Stomach smooth muscle (tissue), 2 donors: ENCODE measurements around the gene ZFAND3.
"Not testable (repeated sequence)": the region's sequence is repeated elsewhere in the genome, so short reads cannot be mapped to it uniquely, and the experiment has no call there.

ENCODE experiments used
- H3K27ac ChIP-seq: one replicate; pipeline ENCODE4 v1.7.0; 2013; ENCODE audit warnings: mild to moderate bottlenecking, low read length, inconsistent platforms
- H3K27me3 ChIP-seq, 2 donors: one replicate each; pipeline ENCODE4 v1.7.0; 2013; ENCODE audit warnings: low read length in 2 of 2; ENCODE audit not compliant: insufficient read depth in 2 of 2, control insufficient read depth in 1 of 2
- H3K36me3 ChIP-seq, 2 donors: one replicate each; pipeline ENCODE4 v1.7.0; 2013; ENCODE audit warnings: low read length in 2 of 2; ENCODE audit not compliant: control insufficient read depth in 2 of 2, insufficient read depth in 2 of 2
- H3K4me1 ChIP-seq: one replicate; pipeline ENCODE4 v1.7.0; 2013; ENCODE audit warnings: low read length; ENCODE audit not compliant: control insufficient read depth, insufficient read depth
- H3K4me3 ChIP-seq, 2 donors: one replicate each; pipeline ENCODE4 v1.7.0; 2013; ENCODE audit warnings: low read length in 2 of 2
- H3K9ac ChIP-seq, 2 donors: one replicate each; pipeline ENCODE4 v1.7.0; 2013; ENCODE audit warnings: low read length in 2 of 2, mild to moderate bottlenecking in 1 of 2
- H3K9me3 ChIP-seq, 2 donors: one replicate each; pipeline ENCODE4 v1.7.0; 2013; ENCODE audit warnings: low read length in 2 of 2; ENCODE audit not compliant: control insufficient read depth in 2 of 2
- donor health status: healthy.
- donor health status: Pancreatic carcinoma.

Gene ZFAND3

GRCh38 chr6:37878150-37878710 is 58.7 kb downstream of the ZFAND3 start:
- H3K9me3 ChIP-seq, result no peaks in the 10 kb centered on the region
- H3K4me3 ChIP-seq, result no peak overlapping the region
- H3K36me3 ChIP-seq, result no peaks in the 10 kb centered on the region
- no peak overlapping the region for H3K9ac ChIP-seq
- H3K27me3 ChIP-seq, result no peaks in the 10 kb centered on the region
- H3K27ac ChIP-seq, result no peak overlapping the region
- H3K4me1 ChIP-seq, result peaks cover 23% of the 10 kb centered on the region

GRCh38 chr6:37880602-37881001 is 61.1 kb downstream of the ZFAND3 start:
- not testable (repeated sequence) for H3K9ac ChIP-seq, H3K9me3 ChIP-seq, H3K4me3 ChIP-seq, H3K27me3 ChIP-seq, H3K27ac ChIP-seq, H3K36me3 ChIP-seq
- peaks cover 26% of the 10 kb centered on the region for H3K4me1 ChIP-seq

- Histone ChIP-seq H3K36me3 (no peaks in the 10 kb centered on the region), H3K27ac (no peak overlapping the region), H3K4me1 (peaks cover 26% of the 10 kb centered on the region), H3K4me3 (no peak overlapping the region), H3K9ac (no peak overlapping the region), H3K27me3 (no peaks in the 10 kb centered on the region), H3K9me3 (no peaks in the 10 kb centered on the region)
Measured at GRCh38 chr6:37882292-37882691, 62.8 kb downstream of the ZFAND3 start.

GRCh38 chr6:37882724-37883413 is 63.3 kb downstream of the ZFAND3 start:
- H3K4me1 ChIP-seq, result peaks cover 21% of the 10 kb centered on the region

GRCh38 chr6:37884548-37884947 is 65.0 kb downstream of the ZFAND3 start:
- no peaks in the 10 kb centered on the region for H3K9me3 ChIP-seq
- no peaks in the 10 kb centered on the region for H3K36me3 ChIP-seq
- no peak overlapping the region for H3K4me3 ChIP-seq
- H3K9ac ChIP-seq, result no peak overlapping the region
- no peak overlapping the region for H3K27ac ChIP-seq
- no peaks in the 10 kb centered on the region for H3K27me3 ChIP-seq
- H3K4me1 ChIP-seq, result peaks cover 11% of the 10 kb centered on the region

More at GRCh38 chr6:37882724-37883413, 63.3 kb downstream of the ZFAND3 start:
- Histone ChIP-seq H3K27me3 (no peaks in the 10 kb centered on the region), H3K9ac (no peak overlapping the region), H3K4me3 (no peak overlapping the region), H3K27ac (no peak overlapping the region), H3K9me3 (no peaks in the 10 kb centered on the region), H3K36me3 (no peaks in the 10 kb centered on the region)

- H3K4me3 ChIP-seq, result no peak overlapping the region
- H3K9ac ChIP-seq, result no peak overlapping the region
- no peaks in the 10 kb centered on the region for H3K27me3 ChIP-seq
- peaks cover 3% of the 10 kb centered on the region for H3K4me1 ChIP-seq
- H3K36me3 ChIP-seq, result no peaks in the 10 kb centered on the region
- H3K27ac ChIP-seq, result no peak overlapping the region
- H3K9me3 ChIP-seq, result no peaks in the 10 kb centered on the region
Measured at GRCh38 chr6:37889051-37889450, 69.5 kb downstream of the ZFAND3 start.

GRCh38 chr6:37889486-37889885 is 70.0 kb downstream of the ZFAND3 start:
- Histone ChIP-seq H3K27ac (no peak overlapping the region), H3K27me3 (no peaks in the 10 kb centered on the region)

GRCh38 chr6:37891072-37891471 is 71.5 kb downstream of the ZFAND3 start:
- Histone ChIP-seq H3K36me3 (no peaks in the 10 kb centered on the region), H3K9ac (no peak overlapping the region), H3K9me3 (no peaks in the 10 kb centered on the region), H3K4me3 (no peak overlapping the region), H3K27me3 (no peaks in the 10 kb centered on the region), H3K4me1 (no peaks in the 10 kb centered on the region), H3K27ac (no peak overlapping the region)

More at GRCh38 chr6:37889486-37889885, 70.0 kb downstream of the ZFAND3 start:
- Histone ChIP-seq H3K36me3 (no peaks in the 10 kb centered on the region), H3K4me1 (peaks cover 3% of the 10 kb centered on the region), H3K9me3 (no peaks in the 10 kb centered on the region), H3K9ac (no peak overlapping the region), H3K4me3 (no peak overlapping the region)

- H3K27me3 ChIP-seq, result no peaks in the 10 kb centered on the region
- no peak overlapping the region for H3K27ac ChIP-seq
- H3K9me3 ChIP-seq, result no peaks in the 10 kb centered on the region
- no peak overlapping the region for H3K4me3 ChIP-seq
- H3K36me3 ChIP-seq, result no peaks in the 10 kb centered on the region
- no peaks in the 10 kb centered on the region for H3K4me1 ChIP-seq
- no peak overlapping the region for H3K9ac ChIP-seq
Measured at GRCh38 chr6:37893257-37893656, 73.7 kb downstream of the ZFAND3 start.

GRCh38 chr6:37893734-37894133 is 74.2 kb downstream of the ZFAND3 start:
- H3K27me3 ChIP-seq, H3K9me3 ChIP-seq, H3K4me1 ChIP-seq, H3K4me3 ChIP-seq, H3K36me3 ChIP-seq, H3K27ac ChIP-seq, H3K9ac ChIP-seq: not testable (repeated sequence)

- Histone ChIP-seq H3K4me1 (no peaks in the 10 kb centered on the region), H3K9ac (no peak overlapping the region), H3K27me3 (no peaks in the 10 kb centered on the region), H3K27ac (no peak overlapping the region), H3K36me3 (no peaks in the 10 kb centered on the region), H3K4me3 (no peak overlapping the region), H3K9me3 (no peaks in the 10 kb centered on the region)
Measured at GRCh38 chr6:37894585-37894984, 75.1 kb downstream of the ZFAND3 start.
